H9 (cell line): Measurements from ENCODE around the gene MATN4. TPM values are rescaled to one million over a fixed set of nuclear protein-coding genes. Genes with fewer than 3 reads are reported as not detected.

ENCODE experiments used
- DNase-seq: peaks from one replicate; pipeline ENCODE4 v3.0.0-alpha.2; 2017
- H2AFZ ChIP-seq: one replicate; pipeline ENCODE4 v1.6.1; 2013; ENCODE audit warnings: mild to moderate bottlenecking, low read length, control low read depth, moderate library complexity
- H2AK5ac ChIP-seq: 2 replicates; pipeline ENCODE4 v1.6.1; 2013; ENCODE audit warnings: low read length, control low read depth, mixed read lengths; ENCODE audit not compliant: insufficient read length
- H2BK120ac ChIP-seq: one replicate; pipeline ENCODE4 v1.6.1; 2013; ENCODE audit warnings: low read depth, mild to moderate bottlenecking, low read length, control low read depth, inconsistent platforms; ENCODE audit not compliant: poor library complexity, severe bottlenecking
- H2BK12ac ChIP-seq: 2 replicates; pipeline ENCODE4 v1.6.1; 2013; ENCODE audit warnings: low read length, control low read depth, mixed read lengths, low read depth; ENCODE audit not compliant: insufficient read length
- H2BK15ac ChIP-seq: 2 replicates; pipeline ENCODE4 v1.6.1; 2013; ENCODE audit warnings: low read depth, low read length, control low read depth
- H2BK20ac ChIP-seq: one replicate; pipeline ENCODE4 v1.6.1; 2013; ENCODE audit warnings: low read depth, mild to moderate bottlenecking, low read length, control low read depth, inconsistent platforms; ENCODE audit not compliant: poor library complexity, severe bottlenecking
- H2BK5ac ChIP-seq: 2 replicates; pipeline ENCODE4 v1.6.1; 2013; ENCODE audit warnings: low read length, control low read depth, mixed read lengths; ENCODE audit not compliant: insufficient read length
- H3K14ac ChIP-seq: 2 replicates; pipeline ENCODE4 v1.6.1; 2013; ENCODE audit warnings: low read length, control low read depth; ENCODE audit not compliant: insufficient read depth
- H3K18ac ChIP-seq: 2 replicates; pipeline ENCODE4 v1.6.1; 2013; ENCODE audit warnings: low read depth, mild to moderate bottlenecking, mixed read lengths, low read length, control low read depth; ENCODE audit not compliant: insufficient read length
- H3K23ac ChIP-seq: 2 replicates; pipeline ENCODE4 v1.6.1; 2013; ENCODE audit warnings: low read length, control low read depth, mixed read lengths, low read depth; ENCODE audit not compliant: insufficient read length
- H3K23me2 ChIP-seq: 2 replicates; pipeline ENCODE4 v1.6.1; 2013; ENCODE audit warnings: low read depth, mild to moderate bottlenecking, mixed read lengths, low read length, control low read depth; ENCODE audit not compliant: insufficient read length, poor library complexity, severe bottlenecking
- H3K27ac ChIP-seq: 2 replicates; pipeline ENCODE4 v1.5.1; 2013; ENCODE audit warnings: low read length, control low read depth, mixed read lengths, low read depth; ENCODE audit not compliant: insufficient read length
- H3K27me3 ChIP-seq: 2 replicates; pipeline ENCODE4 v1.6.1; 2013; ENCODE audit warnings: low read length, control low read depth, inconsistent platforms; ENCODE audit not compliant: insufficient read depth
- H3K4ac ChIP-seq: 2 replicates; pipeline ENCODE4 v1.6.1; 2013; ENCODE audit warnings: low read depth, mild to moderate bottlenecking, control low read depth, inconsistent platforms, low read length, moderate library complexity
- H3K4me1 ChIP-seq: 2 replicates; pipeline ENCODE4 v1.6.1; 2013; ENCODE audit warnings: low read length, control low read depth, inconsistent platforms; ENCODE audit not compliant: insufficient read depth
- H3K4me2 ChIP-seq: 2 replicates; pipeline ENCODE4 v1.6.1; 2013; ENCODE audit warnings: low read length, control low read depth, mixed read lengths; ENCODE audit not compliant: insufficient read length, insufficient read depth
- H3K56ac ChIP-seq: 2 replicates; pipeline ENCODE4 v1.6.1; 2013; ENCODE audit warnings: low read depth, mild to moderate bottlenecking, mixed read lengths, low read length, control low read depth; ENCODE audit not compliant: insufficient read length
- H3K79me1 ChIP-seq: 2 replicates; pipeline ENCODE4 v1.6.1; 2013; ENCODE audit warnings: low read depth, mild to moderate bottlenecking, moderate library complexity, low read length, control low read depth, inconsistent platforms; ENCODE audit not compliant: insufficient read depth, poor library complexity, severe bottlenecking
- H3K79me2 ChIP-seq: 2 replicates; pipeline ENCODE4 v1.6.1; 2013; ENCODE audit warnings: low read length, control low read depth, inconsistent platforms; ENCODE audit not compliant: insufficient read depth
- H3K9ac ChIP-seq: 2 replicates; pipeline ENCODE4 v1.6.1; 2013; ENCODE audit warnings: low read length, control low read depth, mixed read lengths; ENCODE audit not compliant: insufficient read length; ENCODE audit errors: extremely low read depth
- H3K9me3 ChIP-seq: one replicate; pipeline ENCODE4 v1.6.1; 2013; ENCODE audit warnings: low read depth, low read length, inconsistent platforms; ENCODE audit not compliant: control insufficient read depth
- H3T11ph ChIP-seq: one replicate; pipeline ENCODE4 v1.6.1; 2013; ENCODE audit warnings: mild to moderate bottlenecking, low read length, control low read depth, inconsistent platforms
- H4K20me1 ChIP-seq: one replicate; pipeline ENCODE4 v1.6.1; 2013; ENCODE audit not compliant: control insufficient read depth, insufficient read length, insufficient read depth
- H4K5ac ChIP-seq: 2 replicates; pipeline ENCODE4 v1.6.1; 2013; ENCODE audit warnings: low read depth, mild to moderate bottlenecking, mixed read lengths, low read length, control low read depth; ENCODE audit not compliant: insufficient read length
- H4K8ac ChIP-seq: replicated peaks from 2 replicates; pipeline ENCODE4 v1.6.1; 2013; ENCODE audit warnings: low read length, control low read depth, mixed read lengths, low read depth; ENCODE audit not compliant: insufficient read length
- H4K91ac ChIP-seq: 2 replicates; pipeline ENCODE4 v1.6.1; 2013; ENCODE audit warnings: low read depth, mild to moderate bottlenecking, moderate library complexity, mixed read lengths, low read length, control low read depth; ENCODE audit not compliant: insufficient read length
- H3K27ac Mint-ChIP-seq, 3 experiments: 2 replicates in 2 of 3; 3 replicates in 1 of 3; pipeline ENCODE4 v1.8.0; 2020 to 2021; ENCODE audit warnings: mixed read lengths in 3 of 3, mild to moderate bottlenecking in 1 of 3, moderate library complexity in 1 of 3
- H3K27me3 Mint-ChIP-seq: 2 replicates; pipeline ENCODE4 v1.8.0; 2021; ENCODE audit warnings: low read depth, mild to moderate bottlenecking, moderate library complexity, mixed read lengths
- H3K36me3 Mint-ChIP-seq, 3 experiments: 2 replicates in 2 of 3; 3 replicates in 1 of 3; pipeline ENCODE4 v1.8.0; 2020 to 2021; ENCODE audit warnings: low read depth in 3 of 3, mixed read lengths in 3 of 3; ENCODE audit not compliant: insufficient read depth in 1 of 3
- H3K4me1 Mint-ChIP-seq, 2 experiments: 2 replicates each; pipeline ENCODE4 v1.8.0; 2020; ENCODE audit warnings: mixed read lengths in 2 of 2
- H3K4me3 Mint-ChIP-seq, 2 experiments: 2 replicates in 1 of 2; 3 replicates in 1 of 2; pipeline ENCODE4 v1.8.0; 2020 to 2021; ENCODE audit warnings: mild to moderate bottlenecking in 2 of 2, mixed read lengths in 2 of 2, moderate library complexity in 1 of 2
- H3K9me3 Mint-ChIP-seq, 2 experiments: 2 replicates in 1 of 2; 3 replicates in 1 of 2; pipeline ENCODE4 v1.8.0; 2020; ENCODE audit warnings: mild to moderate bottlenecking in 2 of 2, mixed read lengths in 2 of 2, moderate library complexity in 1 of 2
- WGBS: extraction: QIAGEN DNeasy Blood & Tissue Kit; methylation state at CpG from one replicate; pipeline ENCODE4 v1.1.7; 2013; ENCODE audit warnings: missing lambda C conversion rate, low lambda C conversion rate, mixed read lengths; ENCODE audit not compliant: insufficient read length; ENCODE audit errors: extremely low coverage; 5-methylcytosine and 5-hydroxymethylcytosine counted together
- total RNA-seq: library from RNA; stranded (reverse); gene quantifications from 2 replicates; pipeline ENCODE4 v1.2.1, GENCODE V29; 2021
- TF ChIP-seq, protein P1 (sequence below): fragments of 200-600 bp; sonication (generic); conservative IDR thresholded peaks from 3 replicates; pipeline ENCODE4 v1.8.0; 2021; ENCODE audit warnings: antibody characterized with exemption, mild to moderate bottlenecking

MATN4 gene
- total RNA-seq, 1 experiment from 2014 or later: 0.11 TPM

- Histone ChIP-seq H2BK5ac (no peak overlapping the region), H2AFZ (no peak overlapping the region), H3K23ac (no peak overlapping the region), H4K91ac (no peak overlapping the region), H3K4ac (no peak overlapping the region), H3K79me2 (no peaks in the 10 kb centered on the region), H2BK120ac (no peak overlapping the region), H3K4me2 (no peak overlapping the region), H2BK15ac (no peak overlapping the region), H3K9ac (no peak overlapping the region), H3K9me3 (no peaks in the 10 kb centered on the region), H3K79me1 (no peaks in the 10 kb centered on the region), H3T11ph (no peak overlapping the region), H4K5ac (no peak overlapping the region), H3K14ac (no peak overlapping the region), H2AK5ac (no peak overlapping the region), H3K18ac (no peak overlapping the region), H3K4me1 (0 out of 2 replicates have a peak, but pooled peaks cover 6% of the 10 kb centered on the region), H3K56ac (no peak overlapping the region), H3K23me2 (no peaks in the 10 kb centered on the region), H3K27ac (no peak overlapping the region), H2BK12ac (no peak overlapping the region), H2BK20ac (no peak overlapping the region), H4K8ac (no peak overlapping the region), H3K27me3 (no peaks in the 10 kb centered on the region), H4K20me1 (no peaks in the 10 kb centered on the region)
- Mint-ChIP-seq H3K27me3 (peaks cover 15% of the 10 kb centered on the region), H3K9me3 (no peaks in the 10 kb centered on the region), H3K4me1 (peaks cover 15 to 17% of the 10 kb centered on the region in 2 experiments), H3K4me3 (no peak overlapping the region), H3K36me3 (no peaks in the 10 kb centered on the region), H3K27ac (no peak overlapping the region)
- TF ChIP-seq, protein P1, sequence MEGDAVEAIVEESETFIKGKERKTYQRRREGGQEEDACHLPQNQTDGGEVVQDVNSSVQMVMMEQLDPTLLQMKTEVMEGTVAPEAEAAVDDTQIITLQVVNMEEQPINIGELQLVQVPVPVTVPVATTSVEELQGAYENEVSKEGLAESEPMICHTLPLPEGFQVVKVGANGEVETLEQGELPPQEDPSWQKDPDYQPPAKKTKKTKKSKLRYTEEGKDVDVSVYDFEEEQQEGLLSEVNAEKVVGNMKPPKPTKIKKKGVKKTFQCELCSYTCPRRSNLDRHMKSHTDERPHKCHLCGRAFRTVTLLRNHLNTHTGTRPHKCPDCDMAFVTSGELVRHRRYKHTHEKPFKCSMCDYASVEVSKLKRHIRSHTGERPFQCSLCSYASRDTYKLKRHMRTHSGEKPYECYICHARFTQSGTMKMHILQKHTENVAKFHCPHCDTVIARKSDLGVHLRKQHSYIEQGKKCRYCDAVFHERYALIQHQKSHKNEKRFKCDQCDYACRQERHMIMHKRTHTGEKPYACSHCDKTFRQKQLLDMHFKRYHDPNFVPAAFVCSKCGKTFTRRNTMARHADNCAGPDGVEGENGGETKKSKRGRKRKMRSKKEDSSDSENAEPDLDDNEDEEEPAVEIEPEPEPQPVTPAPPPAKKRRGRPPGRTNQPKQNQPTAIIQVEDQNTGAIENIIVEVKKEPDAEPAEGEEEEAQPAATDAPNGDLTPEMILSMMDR: no peak
- no CpG with 5 or more reads among the region's 3 CpGs for WGBS
- no peak for DNase-seq
These were observed 39.0 kb downstream of the MATN4 start for GRCh38 chr20:45269056-45269455.
